A549 (cell line): ENCODE data around the gene KIAA0825. TPM values are rescaled to one million over a fixed set of nuclear protein-coding genes. Genes with fewer than 3 reads are reported as not detected.

Experiments
- ATAC-seq, 2 experiments: fragments of 200-7000 bp in 1 of 2; fragments of >200 bp in 1 of 2; cut with Nextera tagmentation in 1 of 2; cut with Tn5 transposase in 1 of 2; 3 replicates each; pipeline versions ENCODE4 v1.8.0 to v1.9.1; 2018 to 2020; ENCODE audit warnings: mild to moderate bottlenecking in 1 of 2, moderate library complexity in 1 of 2
- CTCF ChIA-PET: fragments of 300-600 bp; sonication (Branson Sonifier 250); formaldehyde crosslinking; extraction: SDS; loops from one replicate; lab custom pipeline; 2021; ENCODE audit warnings: antibody characterized with exemption, inconsistent platforms; lab: Yijun Ruan, JAX
- POLR2A ChIA-PET: fragments of 350-600 bp; formaldehyde crosslinking; extraction: SDS; loops from one replicate; lab custom pipeline; 2021; ENCODE audit warnings: antibody characterized with exemption, inconsistent platforms; lab: Yijun Ruan, JAX
- DNase-seq, 2 experiments: peaks; one replicate each; pipeline versions ENCODE4 v3.0.0 to v3.0.0-alpha.2; 2011 to 2016; ENCODE audit warnings: low read depth in 1 of 2, low spot score in 1 of 2
- FAIRE-seq: peaks from 2 replicates; lab custom pipeline; 2011; peaks lifted over from hg19 to GRCh38; lab: Jason Lieb, UNC
- H3K27ac ChIP-seq, 2 experiments: fragments of >200 bp; sonication (Bioruptor Twin); formaldehyde crosslinking; 3 replicates each; pipeline ENCODE4 v1.5.1; 2016 to 2017
- H3K4me1 ChIP-seq: fragments of >200 bp; sonication (Bioruptor Twin); formaldehyde crosslinking; 3 replicates; pipeline ENCODE4 v1.6.1; 2016
- H3K4me2 ChIP-seq: fragments of >200 bp; sonication (Bioruptor Twin); formaldehyde crosslinking; 3 replicates; pipeline ENCODE4 v1.6.1; 2016
- H3K4me3 ChIP-seq: fragments of >200 bp; sonication (Bioruptor Twin); formaldehyde crosslinking; 3 replicates; pipeline ENCODE4 v1.5.1; 2016
- H3K9me3 ChIP-seq: fragments of >200 bp; sonication (Bioruptor Twin); formaldehyde crosslinking; 3 replicates; pipeline ENCODE4 v1.6.1; 2016
- EHF ChIP-seq: fragments of 250-450 bp; sonication (Bioruptor Pico); IDR thresholded peaks from 2 replicates; pipeline ENCODE4 v1.5.0; 2020; ENCODE audit warnings: mild to moderate bottlenecking
- EHMT2 ChIP-seq: fragments of 200-600 bp; sonication (generic); IDR thresholded peaks from 2 replicates; pipeline ENCODE4 v1.6.1; 2016; ENCODE audit warnings: antibody characterized with exemption, low read depth, mild to moderate bottlenecking, moderate library complexity
- EP300 ChIP-seq, 2 experiments: fragments of >200 bp; sonication (Bioruptor Twin); formaldehyde crosslinking; IDR thresholded peaks; 2 replicates in 1 of 2; 3 replicates in 1 of 2; pipeline ENCODE4 v1.6.1; 2016 to 2017
- ESRRA ChIP-seq: fragments of 150-350 bp; IDR thresholded peaks from 2 replicates; pipeline ENCODE4 v1.6.1; 2014; ENCODE audit warnings: mild to moderate bottlenecking, low read length, borderline replicate concordance
- FOSL2 ChIP-seq, 2 experiments: fragments of 450-650 bp in 1 of 2; fragments of >200 bp in 1 of 2; sonication (Bioruptor Twin) in 1 of 2; formaldehyde crosslinking; IDR thresholded peaks; 2 replicates each; pipeline versions ENCODE4 v1.5.0 to v1.6.1; 2016 to 2020; ENCODE audit warnings: mild to moderate bottlenecking in 1 of 2, moderate library complexity in 1 of 2
- GATA3 ChIP-seq: IDR thresholded peaks from 2 replicates; pipeline ENCODE4 v1.6.1; 2012; ENCODE audit warnings: borderline replicate concordance
- MYC ChIP-seq: IDR thresholded peaks from 2 replicates; pipeline ENCODE4 v1.6.1; 2012; ENCODE audit warnings: mild to moderate bottlenecking, inconsistent platforms, low read length, improper control_type of control experiment, borderline replicate concordance
- SMC3 ChIP-seq: fragments of >200 bp; sonication (Bioruptor Twin); formaldehyde crosslinking; IDR thresholded peaks from 3 replicates; pipeline ENCODE4 v1.6.1; 2018; ENCODE audit warnings: inconsistent platforms
- SREBF2 ChIP-seq: fragments of 450-650 bp; IDR thresholded peaks from 2 replicates; pipeline ENCODE4 v1.6.1; 2014; ENCODE audit warnings: mild to moderate bottlenecking, moderate library complexity
- TFCP2L1 ChIP-seq: fragments of 250-450 bp; sonication (Bioruptor Pico); IDR thresholded peaks from 2 replicates; pipeline ENCODE4 v1.5.0; 2021; ENCODE audit warnings: mild to moderate bottlenecking
- TP53 ChIP-seq: fragments of 250-450 bp; sonication (Bioruptor Pico); IDR thresholded peaks from 2 replicates; pipeline ENCODE4 v1.5.0; 2021; ENCODE audit warnings: mild to moderate bottlenecking, moderate library complexity
- ZFP36 ChIP-seq: fragments of 450-650 bp; IDR thresholded peaks from 2 replicates; pipeline ENCODE4 v1.6.1; 2014; ENCODE audit warnings: borderline replicate concordance; ENCODE audit not compliant: partially characterized antibody
- WGBS: methylation state at CpG from one replicate; pipeline ENCODE4 v1.1.6; 2017; ENCODE audit errors: missing lambda C conversion rate; 5-methylcytosine and 5-hydroxymethylcytosine counted together
- polyA plus RNA-seq, 4 experiments: library from polyadenylated mRNA; depleted of rRNA in 3 of 4; stranded (reverse); fragments of >200 nt; fragmentation: RNase III in 1 of 4; extraction: RNeasy Plus Mini Kit Qiagen cat#74134 plus additional on column Dnase treatment in 1 of 4; gene quantifications; 2 replicates in 3 of 4; 3 replicates in 1 of 4; pipeline ENCODE4 v1.2.3, GENCODE V29; 2011 to 2017
- TF ChIP-seq, protein P1 (sequence below): IDR thresholded peaks from 2 replicates; pipeline ENCODE4 v1.6.1; 2012
- TF ChIP-seq, protein P2 (sequence below): fragments of >200 bp; sonication (Bioruptor Twin); formaldehyde crosslinking; IDR thresholded peaks from 2 replicates; pipeline ENCODE4 v1.6.1; 2016
- TF ChIP-seq, protein P3 (sequence below): fragments of 250-450 bp; sonication (Bioruptor Pico); IDR thresholded peaks from 2 replicates; pipeline ENCODE4 v1.5.0; 2021; ENCODE audit warnings: mild to moderate bottlenecking, moderate library complexity, borderline replicate concordance
- TF ChIP-seq, protein P4 (sequence below): IDR thresholded peaks from 2 replicates; pipeline ENCODE4 v1.6.1; 2012
- TF ChIP-seq, protein P5 (sequence below): fragments of 200-600 bp; sonication (generic); IDR thresholded peaks from 2 replicates; pipeline ENCODE4 v1.6.1; 2016; ENCODE audit warnings: antibody characterized with exemption, mild to moderate bottlenecking, moderate library complexity

Gene KIAA0825
- polyA plus RNA-seq, 2 of the 4 experiments (the other 2 are of a cell fraction): 0.57 to 0.80 TPM

DNA sequence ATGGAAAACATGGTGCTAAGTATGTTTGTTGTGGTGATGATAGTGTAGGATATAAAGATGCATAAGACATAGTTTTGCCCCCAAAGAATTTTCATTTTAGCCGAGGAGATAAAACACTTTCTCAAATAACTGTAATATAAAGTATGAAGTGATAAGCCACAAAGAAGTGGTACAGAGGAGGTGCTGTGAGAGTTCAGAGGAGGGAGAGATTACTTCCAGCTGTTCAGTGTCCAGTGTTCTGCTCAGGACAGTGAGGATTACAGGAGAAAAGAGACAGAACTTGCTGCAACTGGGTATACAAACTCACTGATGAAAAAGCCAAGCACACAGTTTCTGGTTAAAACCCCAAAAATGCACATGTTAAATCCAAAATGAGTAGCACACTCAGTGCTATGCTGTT, 309.3 kb downstream of the KIAA0825 start:
- no peaks in the 10 kb centered on the region for H3K9me3 ChIP-seq
- peak in 1 of 2 experiments; percentile 34; a peak in 1 of 6 replicates for ATAC-seq
- CTCF ChIA-PET: no interaction called here
- no peak for DNase-seq
- H3K4me2 ChIP-seq: no peak overlapping the region
- POLR2A ChIA-PET: no interaction called here
- FAIRE-seq: no peak
- H3K4me3 ChIP-seq: no peak overlapping the region
- H3K4me1 ChIP-seq: no peaks in the 10 kb centered on the region
- TF ChIP-seq TFCP2L1 (CRISPR knock-in tag): no peak
- TF ChIP-seq, protein P1, sequence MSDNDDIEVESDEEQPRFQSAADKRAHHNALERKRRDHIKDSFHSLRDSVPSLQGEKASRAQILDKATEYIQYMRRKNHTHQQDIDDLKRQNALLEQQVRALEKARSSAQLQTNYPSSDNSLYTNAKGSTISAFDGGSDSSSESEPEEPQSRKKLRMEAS: no peak
- no peak for TF ChIP-seq EHF (CRISPR knock-in tag)
- TF ChIP-seq TP53: no peak
- no peak for TF ChIP-seq SMC3
- no peak for TF ChIP-seq GATA3
- TF ChIP-seq, protein P2, sequence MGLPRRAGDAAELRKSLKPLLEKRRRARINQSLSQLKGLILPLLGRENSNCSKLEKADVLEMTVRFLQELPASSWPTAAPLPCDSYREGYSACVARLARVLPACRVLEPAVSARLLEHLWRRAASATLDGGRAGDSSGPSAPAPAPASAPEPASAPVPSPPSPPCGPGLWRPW: no peak
- TF ChIP-seq, protein P3, sequence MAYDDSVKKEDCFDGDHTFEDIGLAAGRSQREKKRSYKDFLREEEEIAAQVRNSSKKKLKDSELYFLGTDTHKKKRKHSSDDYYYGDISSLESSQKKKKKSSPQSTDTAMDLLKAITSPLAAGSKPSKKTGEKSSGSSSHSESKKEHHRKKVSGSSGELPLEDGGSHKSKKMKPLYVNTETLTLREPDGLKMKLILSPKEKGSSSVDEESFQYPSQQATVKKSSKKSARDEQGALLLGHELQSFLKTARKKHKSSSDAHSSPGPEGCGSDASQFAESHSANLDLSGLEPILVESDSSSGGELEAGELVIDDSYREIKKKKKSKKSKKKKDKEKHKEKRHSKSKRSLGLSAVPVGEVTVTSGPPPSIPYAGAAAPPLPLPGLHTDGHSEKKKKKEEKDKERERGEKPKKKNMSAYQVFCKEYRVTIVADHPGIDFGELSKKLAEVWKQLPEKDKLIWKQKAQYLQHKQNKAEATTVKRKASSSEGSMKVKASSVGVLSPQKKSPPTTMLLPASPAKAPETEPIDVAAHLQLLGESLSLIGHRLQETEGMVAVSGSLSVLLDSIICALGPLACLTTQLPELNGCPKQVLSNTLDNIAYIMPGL: no peak
- no peak for TF ChIP-seq SREBF2
- no peak for TF ChIP-seq EHMT2
- TF ChIP-seq ESRRA: no peak
- no peak for TF ChIP-seq EP300 (IDR thresholded peaks at IDR 0.05)
- TF ChIP-seq, protein P4, sequence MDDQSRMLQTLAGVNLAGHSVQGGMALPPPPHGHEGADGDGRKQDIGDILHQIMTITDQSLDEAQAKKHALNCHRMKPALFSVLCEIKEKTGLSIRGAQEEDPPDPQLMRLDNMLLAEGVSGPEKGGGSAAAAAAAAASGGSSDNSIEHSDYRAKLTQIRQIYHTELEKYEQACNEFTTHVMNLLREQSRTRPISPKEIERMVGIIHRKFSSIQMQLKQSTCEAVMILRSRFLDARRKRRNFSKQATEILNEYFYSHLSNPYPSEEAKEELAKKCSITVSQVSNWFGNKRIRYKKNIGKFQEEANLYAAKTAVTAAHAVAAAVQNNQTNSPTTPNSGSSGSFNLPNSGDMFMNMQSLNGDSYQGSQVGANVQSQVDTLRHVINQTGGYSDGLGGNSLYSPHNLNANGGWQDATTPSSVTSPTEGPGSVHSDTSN: no peak
- TF ChIP-seq, all 56 proteins: peak for 0
- no peak overlapping the region for H3K27ac ChIP-seq
- 33% methylated on average over 1 of the region's 1 CpG for WGBS

DNA sequence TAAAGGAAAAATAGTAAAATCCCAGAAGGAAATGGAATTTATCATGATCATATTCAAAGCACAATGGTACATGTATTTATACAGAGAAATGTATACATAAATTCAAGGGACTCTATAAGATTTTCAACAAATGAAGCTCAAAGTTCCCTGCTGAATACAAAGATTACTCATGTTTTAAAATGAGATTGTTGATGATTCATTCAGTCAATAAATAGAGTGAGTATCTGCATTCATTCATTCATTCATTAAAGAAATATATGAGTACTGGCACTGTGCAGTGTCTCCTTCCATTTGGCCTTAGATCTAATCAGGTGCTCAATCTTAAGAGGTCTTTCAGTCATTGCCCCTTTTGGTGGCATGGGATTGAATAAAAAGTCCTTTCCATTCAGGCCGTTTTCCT, 310.0 kb downstream of the KIAA0825 start:
- H3K9me3 ChIP-seq: no peaks in the 10 kb centered on the region
- TF ChIP-seq, protein P5, sequence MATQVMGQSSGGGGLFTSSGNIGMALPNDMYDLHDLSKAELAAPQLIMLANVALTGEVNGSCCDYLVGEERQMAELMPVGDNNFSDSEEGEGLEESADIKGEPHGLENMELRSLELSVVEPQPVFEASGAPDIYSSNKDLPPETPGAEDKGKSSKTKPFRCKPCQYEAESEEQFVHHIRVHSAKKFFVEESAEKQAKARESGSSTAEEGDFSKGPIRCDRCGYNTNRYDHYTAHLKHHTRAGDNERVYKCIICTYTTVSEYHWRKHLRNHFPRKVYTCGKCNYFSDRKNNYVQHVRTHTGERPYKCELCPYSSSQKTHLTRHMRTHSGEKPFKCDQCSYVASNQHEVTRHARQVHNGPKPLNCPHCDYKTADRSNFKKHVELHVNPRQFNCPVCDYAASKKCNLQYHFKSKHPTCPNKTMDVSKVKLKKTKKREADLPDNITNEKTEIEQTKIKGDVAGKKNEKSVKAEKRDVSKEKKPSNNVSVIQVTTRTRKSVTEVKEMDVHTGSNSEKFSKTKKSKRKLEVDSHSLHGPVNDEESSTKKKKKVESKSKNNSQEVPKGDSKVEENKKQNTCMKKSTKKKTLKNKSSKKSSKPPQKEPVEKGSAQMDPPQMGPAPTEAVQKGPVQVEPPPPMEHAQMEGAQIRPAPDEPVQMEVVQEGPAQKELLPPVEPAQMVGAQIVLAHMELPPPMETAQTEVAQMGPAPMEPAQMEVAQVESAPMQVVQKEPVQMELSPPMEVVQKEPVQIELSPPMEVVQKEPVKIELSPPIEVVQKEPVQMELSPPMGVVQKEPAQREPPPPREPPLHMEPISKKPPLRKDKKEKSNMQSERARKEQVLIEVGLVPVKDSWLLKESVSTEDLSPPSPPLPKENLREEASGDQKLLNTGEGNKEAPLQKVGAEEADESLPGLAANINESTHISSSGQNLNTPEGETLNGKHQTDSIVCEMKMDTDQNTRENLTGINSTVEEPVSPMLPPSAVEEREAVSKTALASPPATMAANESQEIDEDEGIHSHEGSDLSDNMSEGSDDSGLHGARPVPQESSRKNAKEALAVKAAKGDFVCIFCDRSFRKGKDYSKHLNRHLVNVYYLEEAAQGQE: no peak
- no peak for TF ChIP-seq MYC
- TF ChIP-seq, protein P1: no peak
- no peak for TF ChIP-seq EHMT2
- TF ChIP-seq ZFP36: no peak
- no peak for TF ChIP-seq FOSL2 (IDR thresholded peaks at IDR 0.05)
- TF ChIP-seq FOSL2 (CRISPR knock-in tag; IDR thresholded peaks at IDR 0.05): 0 out of 2 replicates have a peak, but pooled peaks have one; percentile 3
- ATAC-seq: no peak
- WGBS: 11% methylated on average over 1 of the region's 1 CpG
- no peak overlapping the region for H3K4me3 ChIP-seq
- no peak overlapping the region for H3K27ac ChIP-seq
- H3K4me2 ChIP-seq: no peak overlapping the region
- no peaks in the 10 kb centered on the region for H3K4me1 ChIP-seq
- POLR2A ChIA-PET: no interaction called here
- DNase-seq: no peak
- no peak for FAIRE-seq
- CTCF ChIA-PET: interaction anchor here (0.5 kb wide), 1 partner anchor 439 kb away, joined by 3 read pairs; no protein-coding TSS in a partner anchor
